GM18951 (cell line): ENCODE results near the gene GNG12.

Source experiments
- POLR2A ChIP-seq: IDR thresholded peaks from 4 replicates; pipeline ENCODE4 v1.6.1; 2011; ENCODE audit warnings: mild to moderate bottlenecking; ENCODE audit not compliant: insufficient read length, insufficient read depth; ENCODE audit errors: extremely low read depth
- in situ Hi-C: fragments of 300-500 bp; cut with MboI; formaldehyde crosslinking; loops from one replicate; pipeline ENCODE4 v1.12.0; 2022; ENCODE audit warnings: low sequenced_read_pairs, mixed read lengths, inconsistent platforms; ENCODE audit not compliant: unreplicated experiment

The GNG12 gene

GRCh38 chr1:67760030-67760821 lies 73.0 kb downstream of the GNG12 start:
- TF ChIP-seq POLR2A, result no peak
- in situ Hi-C loops, result loop anchor here (10.0 kb wide), 2 partner anchors 185 to 215 kb away; no protein-coding TSS in a partner anchor

GRCh38 chr1:67759692-67760029 lies 73.6 kb downstream of the GNG12 start:
- no peak for TF ChIP-seq POLR2A
- in situ Hi-C loops, result loop anchor here (10.0 kb wide), 2 partner anchors 185 to 215 kb away; no protein-coding TSS in a partner anchor

- in situ Hi-C loops, result no loop called here
- no peak for TF ChIP-seq POLR2A
These were observed 74.2 kb downstream of the GNG12 start for GRCh38 chr1:67759066-67759465.

- in situ Hi-C loops, result no loop called here
- no peak for TF ChIP-seq POLR2A
These were observed 77.6 kb downstream of the GNG12 start for GRCh38 chr1:67755619-67756018.

GRCh38 chr1:67755160-67755559 lies 78.1 kb downstream of the GNG12 start:
- in situ Hi-C loops, result no loop called here
- TF ChIP-seq POLR2A, result no peak

- TF ChIP-seq POLR2A, result no peak
- in situ Hi-C loops, result no loop called here
These were observed 78.7 kb downstream of the GNG12 start for GRCh38 chr1:67754526-67754920.

GRCh38 chr1:67753776-67754525 lies 79.3 kb downstream of the GNG12 start:
- no peak for TF ChIP-seq POLR2A
- in situ Hi-C loops, result no loop called here

- in situ Hi-C loops, result no loop called here
- no peak for TF ChIP-seq POLR2A
These were observed 81.0 kb downstream of the GNG12 start for GRCh38 chr1:67752306-67752705.

- TF ChIP-seq POLR2A, result no peak
- in situ Hi-C loops, result no loop called here
These were observed 82.6 kb downstream of the GNG12 start for GRCh38 chr1:67750691-67751054.

GRCh38 chr1:67749844-67750690 lies 83.2 kb downstream of the GNG12 start:
- in situ Hi-C loops, result no loop called here
- TF ChIP-seq POLR2A, result no peak

GRCh38 chr1:67749263-67749843 lies 83.9 kb downstream of the GNG12 start:
- TF ChIP-seq POLR2A, result no peak
- in situ Hi-C loops, result no loop called here

GRCh38 chr1:67748630-67749029 lies 84.6 kb downstream of the GNG12 start:
- no peak for TF ChIP-seq POLR2A
- in situ Hi-C loops, result no loop called here
